Peyer's patch (tissue), 4 donors: ENCODE measurements around the gene CHST11.

Experiments
- POLR2A ChIP-seq, 2 donors: fragments of 450-650 bp; IDR thresholded peaks; one replicate each; pipeline ENCODE4 v1.5.1; 2017; ENCODE audit warnings: antibody characterized with exemption in 2 of 2, mild to moderate bottlenecking in 2 of 2, moderate library complexity in 2 of 2
- TF ChIP-seq, protein P1 (sequence below), 6 experiments: fragments of 450-650 bp in 4 of 6; fragments of 200-600 bp in 2 of 6; sonication (generic) in 1 of 6; IDR thresholded peaks; one replicate each; pipeline ENCODE4 v1.5.1; 2017 to 2019; ENCODE audit warnings: antibody characterized with exemption in 6 of 6, mild to moderate bottlenecking in 3 of 6, moderate library complexity in 1 of 6

GRCh38 chr12:104557488-104558195 is 100.9 kb downstream of the CHST11 start:
- TF ChIP-seq, protein P1, sequence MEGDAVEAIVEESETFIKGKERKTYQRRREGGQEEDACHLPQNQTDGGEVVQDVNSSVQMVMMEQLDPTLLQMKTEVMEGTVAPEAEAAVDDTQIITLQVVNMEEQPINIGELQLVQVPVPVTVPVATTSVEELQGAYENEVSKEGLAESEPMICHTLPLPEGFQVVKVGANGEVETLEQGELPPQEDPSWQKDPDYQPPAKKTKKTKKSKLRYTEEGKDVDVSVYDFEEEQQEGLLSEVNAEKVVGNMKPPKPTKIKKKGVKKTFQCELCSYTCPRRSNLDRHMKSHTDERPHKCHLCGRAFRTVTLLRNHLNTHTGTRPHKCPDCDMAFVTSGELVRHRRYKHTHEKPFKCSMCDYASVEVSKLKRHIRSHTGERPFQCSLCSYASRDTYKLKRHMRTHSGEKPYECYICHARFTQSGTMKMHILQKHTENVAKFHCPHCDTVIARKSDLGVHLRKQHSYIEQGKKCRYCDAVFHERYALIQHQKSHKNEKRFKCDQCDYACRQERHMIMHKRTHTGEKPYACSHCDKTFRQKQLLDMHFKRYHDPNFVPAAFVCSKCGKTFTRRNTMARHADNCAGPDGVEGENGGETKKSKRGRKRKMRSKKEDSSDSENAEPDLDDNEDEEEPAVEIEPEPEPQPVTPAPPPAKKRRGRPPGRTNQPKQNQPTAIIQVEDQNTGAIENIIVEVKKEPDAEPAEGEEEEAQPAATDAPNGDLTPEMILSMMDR (IDR thresholded peaks at IDR 0.05), result no peak
- TF ChIP-seq POLR2A (IDR thresholded peaks at IDR 0.05), result no peak
